Inflammatory macrophage (primary cell): ENCODE results near the gene CXCL12.

ENCODE experiments used
- DNase-seq, 2 donors: peaks; one replicate each; pipeline ENCODE4 v3.0.0-alpha.2; 2020 to 2022

Gene CXCL12

GRCh38 chr10:44384601-44385025 lies 284 bp downstream of the CXCL12 start:
- no peak for DNase-seq

GRCh38 chr10:44383749-44384600 lies 922 bp downstream of the CXCL12 start:
- no peak for DNase-seq

GRCh38 chr10:44382981-44383748 lies 1.7 kb downstream of the CXCL12 start:
- DNase-seq: no peak

GRCh38 chr10:44382131-44382858 lies 2.6 kb downstream of the CXCL12 start:
- DNase-seq: no peak

- no peak for DNase-seq
These were observed 3.9 kb downstream of the CXCL12 start for GRCh38 chr10:44380829-44381600.

- DNase-seq: no peak
These were observed 5.0 kb downstream of the CXCL12 start for GRCh38 chr10:44379907-44380306.

GRCh38 chr10:44378626-44379025 lies 6.3 kb downstream of the CXCL12 start:
- DNase-seq: no peak

- DNase-seq: no peak
These were observed 7.1 kb downstream of the CXCL12 start for GRCh38 chr10:44377651-44378310.

- DNase-seq: no peak
These were observed 8.3 kb downstream of the CXCL12 start for GRCh38 chr10:44376472-44377099.

- no peak for DNase-seq
These were observed 10.7 kb downstream of the CXCL12 start for GRCh38 chr10:44374155-44374554.

GRCh38 chr10:44373341-44373995 lies 11.4 kb downstream of the CXCL12 start:
- no peak for DNase-seq

- no peak for DNase-seq
These were observed 12.7 kb downstream of the CXCL12 start for GRCh38 chr10:44372181-44372580.

- DNase-seq: no peak
These were observed 14.1 kb downstream of the CXCL12 start for GRCh38 chr10:44370731-44371248.

GRCh38 chr10:44369854-44370253 lies 15.0 kb downstream of the CXCL12 start:
- DNase-seq: no peak

GRCh38 chr10:44369296-44369695 lies 15.6 kb downstream of the CXCL12 start:
- DNase-seq: no peak

- no peak for DNase-seq
These were observed 16.3 kb downstream of the CXCL12 start for GRCh38 chr10:44368637-44369036.

GRCh38 chr10:44366941-44367630 lies 17.8 kb downstream of the CXCL12 start:
- no peak for DNase-seq

GRCh38 chr10:44364566-44364965 lies 20.3 kb downstream of the CXCL12 start:
- DNase-seq: no peak

- DNase-seq: no peak
These were observed 21.2 kb downstream of the CXCL12 start for GRCh38 chr10:44363716-44364115.
